Measurements from ENCODE around the gene NDUFB3.

DNA sequence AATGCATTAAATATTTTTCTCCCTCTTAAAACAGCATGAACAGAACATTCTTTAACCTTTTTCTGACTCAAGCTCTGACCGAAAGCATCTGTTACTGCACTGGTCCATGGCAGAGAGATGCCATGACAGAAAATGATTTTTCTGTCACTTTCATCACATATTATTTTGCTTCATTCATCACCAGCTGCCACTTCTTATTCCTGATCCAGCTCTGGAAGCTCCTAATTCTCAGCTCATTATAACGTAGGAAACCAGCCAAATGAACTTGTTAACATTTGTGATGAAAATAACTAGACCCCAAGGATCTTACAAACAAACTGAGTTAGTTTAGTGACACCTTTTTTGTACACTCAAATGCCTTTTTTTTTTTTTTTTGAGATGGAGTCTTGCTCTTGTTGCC lies 36.5 kb downstream of the NDUFB3 start:
- no peak for TF ChIP-seq POLR2AphosphoS2 (conservative IDR thresholded peaks at IDR 0.05; ENCODE audit: low read length)
- TF ChIP-seq BHLHE40 (IDR thresholded peaks at IDR 0.05; ENCODE audit: low read depth, low read length) = no peak
